Islet precursor cell (in vitro differentiated cells): Measurements from ENCODE around the gene TRPV3.
"Not testable (repeated sequence)": the region's sequence is repeated elsewhere in the genome, so short reads cannot be mapped to it uniquely, and the experiment has no call there.

ENCODE experiments used
- DNase-seq: peaks from one replicate; pipeline ENCODE4 v3.0.0-alpha.2; 2018

The TRPV3 gene

GRCh38 chr17:3514873-3515272, 42.7 kb downstream of the TRPV3 start:
- no peak for DNase-seq

DNA sequence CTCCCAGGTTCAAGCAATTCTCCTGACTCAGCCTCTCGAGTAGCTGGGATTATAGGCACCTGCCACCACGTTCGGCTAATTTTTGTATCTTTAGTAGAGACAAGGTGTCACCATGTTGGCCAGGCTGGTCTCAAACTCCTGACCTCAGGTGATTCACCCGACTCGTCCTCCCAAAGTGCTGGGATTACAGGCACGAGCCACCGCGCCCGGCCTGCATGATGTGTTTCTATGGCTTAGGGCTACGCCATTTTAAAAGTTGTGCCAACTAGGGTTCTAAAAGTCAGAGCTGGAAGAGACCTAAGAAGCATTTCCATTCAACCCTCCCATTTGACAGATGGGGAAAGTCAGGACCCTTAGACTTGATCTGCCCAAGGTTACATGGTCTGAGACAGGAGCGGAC, 43.4 kb downstream of the TRPV3 start:
- DNase-seq = not testable (repeated sequence)

DNA sequence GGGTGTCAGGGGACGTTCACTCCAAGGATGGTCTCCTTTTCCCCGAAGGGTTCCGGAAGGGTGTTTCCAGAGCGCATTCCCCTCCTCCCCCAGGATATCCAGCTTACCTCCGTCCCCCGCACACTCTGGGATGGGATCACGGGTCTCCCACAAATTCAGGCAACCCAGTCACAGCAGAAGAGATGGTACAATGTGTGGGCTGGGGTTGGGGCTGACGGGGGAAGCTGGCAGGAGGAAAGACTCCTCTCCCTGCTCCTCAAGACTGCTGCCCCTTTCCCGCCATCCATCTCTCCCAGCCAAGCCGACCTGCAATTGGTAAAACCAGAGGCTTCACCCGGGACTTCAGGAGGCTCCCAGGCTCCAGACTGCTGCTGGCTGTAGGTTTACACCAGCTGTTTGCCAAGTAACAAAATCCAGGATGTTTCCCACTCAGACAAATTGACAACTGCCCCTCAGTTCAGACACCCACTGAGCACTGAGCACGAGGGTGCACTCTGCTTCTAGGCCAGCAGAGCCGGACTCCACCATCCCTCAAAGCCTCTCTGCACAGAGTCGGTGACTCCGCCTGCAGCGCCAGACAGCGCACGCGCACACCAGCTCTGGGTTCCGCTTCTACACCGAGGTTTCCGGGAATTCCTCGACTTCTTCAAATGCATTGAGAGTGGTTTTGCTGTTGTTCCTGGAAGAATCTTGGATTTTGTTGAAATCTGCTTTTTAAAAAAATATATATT, 44.1 kb downstream of the TRPV3 start:
- DNase-seq = peak; percentile 55

- DNase-seq = peak; percentile 90
Measured at GRCh38 chr17:3512505-3513171, 45.0 kb downstream of the TRPV3 start.

GRCh38 chr17:3511852-3512504, 45.6 kb downstream of the TRPV3 start:
- peak; percentile 52 for DNase-seq

DNA sequence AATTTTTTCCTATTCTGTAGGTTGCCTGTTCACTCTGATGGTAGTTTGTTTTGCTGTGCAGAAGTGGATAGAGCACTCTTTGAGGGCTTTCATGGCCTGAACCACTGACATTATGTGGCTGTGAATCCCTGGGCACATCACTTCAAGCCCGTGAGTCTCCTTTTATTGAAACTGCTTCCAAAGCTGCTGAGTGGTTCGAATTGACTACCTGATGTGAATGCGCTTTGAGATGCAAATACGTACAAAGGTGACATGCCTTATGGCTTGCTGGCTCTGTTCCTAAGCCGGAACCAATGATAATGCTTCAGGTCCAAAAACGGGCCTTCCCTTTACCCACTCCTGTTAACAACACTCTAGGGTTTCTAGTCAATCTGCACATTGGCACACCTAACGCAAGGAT, 47.5 kb downstream of the TRPV3 start:
- peak; percentile 41 for DNase-seq

DNA sequence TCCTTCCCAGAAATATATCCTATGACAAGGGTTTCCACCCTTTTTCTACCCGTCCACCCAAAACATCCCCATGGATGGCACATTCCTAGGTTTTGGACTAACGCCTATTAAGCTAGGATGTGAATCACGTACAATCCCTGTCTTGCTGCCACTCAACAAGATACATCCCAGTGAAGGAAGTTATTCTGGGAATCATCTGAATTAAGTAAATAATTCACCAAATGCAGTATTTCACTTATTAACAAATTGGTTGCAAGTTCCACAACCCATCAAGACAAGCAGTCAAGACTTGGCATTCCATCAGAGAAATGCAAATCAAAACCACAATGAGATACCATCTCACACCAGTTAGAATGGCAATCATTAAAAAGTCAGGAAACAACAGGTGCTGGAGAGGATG, 49.7 kb downstream of the TRPV3 start:
- DNase-seq = no peak

GRCh38 chr17:3507071-3507470, 50.5 kb downstream of the TRPV3 start:
- DNase-seq = no peak

DNA sequence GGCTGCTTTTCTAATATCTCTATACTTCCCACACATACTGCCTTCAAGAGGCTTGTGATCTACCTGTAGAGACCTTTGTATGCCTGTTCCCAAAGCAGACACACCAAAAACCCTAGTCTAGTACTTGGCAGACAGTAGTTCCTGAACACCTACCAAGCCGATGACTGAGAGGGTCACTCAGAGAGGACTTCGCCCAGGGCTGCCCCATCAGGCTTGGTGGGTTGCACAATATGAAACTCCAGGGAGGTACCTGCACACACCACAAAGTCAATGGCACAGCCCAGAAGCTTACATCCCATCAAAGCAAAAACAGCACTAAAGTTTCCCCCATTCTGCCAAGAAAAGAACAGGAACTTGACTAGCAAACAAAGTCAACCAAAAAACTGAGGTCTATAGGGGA, 51.6 kb downstream of the TRPV3 start:
- peak; percentile 12 for DNase-seq

- DNase-seq = peak; percentile 41
Measured at GRCh38 chr17:3505008-3505407, 52.6 kb downstream of the TRPV3 start.

DNA sequence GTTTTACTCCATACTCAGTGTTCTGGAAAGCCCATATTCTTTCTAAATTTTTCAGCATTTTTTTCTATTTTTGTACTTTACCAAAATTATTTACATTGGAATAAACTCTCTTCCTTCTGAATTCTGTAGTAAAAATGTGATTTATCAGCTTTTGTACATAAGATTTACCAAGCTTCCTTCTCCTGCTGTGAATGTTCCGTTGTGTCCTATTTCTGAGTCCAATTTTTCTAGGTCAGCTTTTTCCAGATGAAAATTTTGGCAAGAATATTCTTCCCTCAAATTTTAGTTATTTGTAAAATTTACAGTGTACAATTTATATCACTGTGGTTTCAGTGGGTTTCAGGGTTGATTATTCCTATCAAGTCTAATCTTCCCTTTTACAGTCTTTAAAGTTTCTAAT, 54.3 kb downstream of the TRPV3 start:
- DNase-seq = no peak

DNA sequence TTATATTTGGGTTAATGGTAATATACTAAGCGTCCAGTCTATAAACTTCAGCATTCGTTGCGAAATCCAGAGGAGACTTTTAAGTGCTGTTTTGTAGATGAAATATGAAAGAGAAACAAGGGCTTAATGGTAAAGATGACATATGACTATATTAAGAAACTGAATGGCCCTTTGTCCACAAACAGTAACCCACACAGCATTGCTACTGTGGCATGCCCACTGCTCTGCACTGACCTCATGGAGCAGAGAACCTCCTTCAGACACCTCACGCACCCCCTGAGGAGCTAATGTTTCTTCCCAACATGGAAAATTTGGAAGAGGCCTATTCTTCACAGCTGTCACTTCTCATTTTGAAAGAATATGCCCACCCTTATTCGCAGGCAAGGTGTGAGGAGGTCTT, 55.1 kb downstream of the TRPV3 start:
- DNase-seq = peak; percentile 33

DNA sequence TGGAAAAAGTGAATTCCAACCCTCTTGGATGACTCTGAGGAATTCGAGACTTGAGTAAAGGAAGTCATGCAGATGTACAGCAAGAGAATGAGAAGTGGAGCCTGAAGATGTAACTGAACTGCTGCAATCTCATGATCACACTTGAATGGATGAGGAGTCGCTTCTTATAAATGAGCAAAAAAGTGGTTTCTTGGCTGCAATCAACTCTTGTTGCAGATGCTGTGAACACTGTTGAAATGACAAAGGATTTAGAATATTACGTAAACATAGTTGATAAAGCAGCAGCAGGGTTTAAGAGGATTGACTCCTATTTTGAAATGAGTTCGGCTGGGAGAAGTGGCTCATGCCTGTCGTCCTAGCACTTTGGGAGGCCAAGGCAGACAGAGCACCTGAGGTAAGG, 56.3 kb downstream of the TRPV3 start:
- no peak for DNase-seq

- no peak for DNase-seq
Measured at GRCh38 chr17:3497101-3497500, 60.5 kb downstream of the TRPV3 start.

DNA sequence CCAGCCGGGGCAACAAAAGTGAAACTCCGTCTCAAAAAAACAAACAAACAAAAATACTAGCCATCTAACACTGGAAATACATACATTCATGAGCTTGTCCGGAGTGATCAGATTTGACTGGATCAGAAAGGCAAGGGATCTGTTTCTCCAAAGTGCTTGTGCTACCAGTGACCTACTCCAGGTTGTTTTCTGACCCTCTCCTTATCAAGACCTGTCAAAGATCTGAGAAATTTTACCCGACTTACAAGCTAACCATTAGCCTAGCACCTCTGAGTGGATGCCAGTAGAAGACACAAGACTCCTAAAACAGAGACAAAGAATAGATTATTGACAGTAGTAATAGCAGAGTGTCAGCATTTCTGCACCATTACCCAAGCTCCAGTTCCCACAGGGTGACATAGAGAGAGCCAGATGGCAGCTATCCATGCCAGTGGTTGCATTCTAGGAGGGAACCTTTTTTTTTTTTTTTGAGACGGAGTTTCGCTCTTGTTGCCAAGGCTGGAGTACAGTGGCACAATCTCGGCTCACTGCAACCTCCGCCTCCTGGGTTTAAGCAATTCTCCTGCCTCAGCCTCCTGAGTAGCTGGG, 72.0 kb downstream of the TRPV3 start:
- DNase-seq = no peak

GRCh38 chr17:3482852-3483251, 74.8 kb downstream of the TRPV3 start:
- no peak for DNase-seq

- peak; percentile 68 for DNase-seq
Measured at GRCh38 chr17:3479988-3480387, 77.6 kb downstream of the TRPV3 start.

- DNase-seq = no peak
Measured at GRCh38 chr17:3475812-3476610, 81.6 kb downstream of the TRPV3 start, which contains the start of gene ASPA. Gene ASPA, plus strand, starts transcription at chr17:3475997. Its CDS starts 163 bp downstream, at chr17:3476160.

GRCh38 chr17:3475251-3475685, 82.3 kb downstream of the TRPV3 start:
- DNase-seq = no peak

DNA sequence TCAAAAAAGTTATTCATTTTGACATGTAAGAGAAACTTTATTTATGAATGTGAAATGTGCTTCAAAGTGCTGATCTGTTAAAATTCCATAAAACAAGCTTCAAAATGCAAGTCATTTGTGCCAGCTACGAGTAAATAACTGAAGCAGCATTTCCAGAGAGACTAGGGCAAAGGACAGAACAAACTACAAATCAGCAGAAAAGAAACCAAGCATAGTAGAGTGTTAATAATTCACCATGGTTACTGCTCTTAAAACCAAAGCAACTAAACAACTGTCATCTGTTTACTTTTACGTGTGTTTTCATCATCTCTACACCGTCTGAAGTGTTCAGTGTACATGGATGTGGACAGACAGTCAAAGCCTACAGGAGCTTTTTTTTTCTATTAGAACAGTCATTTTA, 83.4 kb downstream of the TRPV3 start:
- no peak for DNase-seq

GRCh38 chr17:3472137-3472536, 85.5 kb downstream of the TRPV3 start:
- no peak for DNase-seq

DNA sequence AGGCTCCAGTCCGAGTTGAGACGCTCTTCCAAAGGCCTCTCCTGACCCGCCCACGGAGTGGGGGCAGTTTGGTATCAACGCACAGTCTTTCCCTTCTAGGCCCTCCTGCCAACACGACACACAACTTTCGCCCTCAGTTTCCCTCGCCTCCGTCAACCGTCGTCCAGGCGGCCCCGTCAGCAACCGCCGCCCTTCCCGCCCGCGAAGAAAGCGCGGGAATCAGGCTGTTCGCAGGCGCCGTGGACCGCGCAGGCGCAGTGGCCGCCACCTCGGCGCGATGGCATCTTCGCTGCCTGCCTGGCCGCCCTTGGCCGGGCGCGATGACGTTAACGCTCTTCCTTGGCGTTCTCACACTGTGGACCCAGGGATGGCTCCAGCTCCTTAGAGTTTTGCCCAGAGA, 86.0 kb downstream of the TRPV3 start, which contains the start of gene SPATA22:
Gene SPATA22 (minus strand): TSS at position 221 of the 400 bp plus-strand sequence. CDS start 2,494 bp downstream, outside the sequence.
- DNase-seq = no peak

- no peak for DNase-seq
Measured at GRCh38 chr17:3469529-3469928, 88.1 kb downstream of the TRPV3 start.
